DND-41 (cell line): ENCODE results near the gene DOCK6.
A peak's percentile ranks its signal among the peaks of the same experiment; 100 is the strongest.

Source experiments
- ATAC-seq: fragments of 200-7000 bp; cut with Tn5 transposase; 3 replicates; pipeline ENCODE4 v1.9.1; 2021; ENCODE audit warnings: low read depth; ENCODE audit not compliant: insufficient read depth
- DNase-seq: peaks from one replicate; pipeline ENCODE4 v3.0.0-alpha.2; 2020
- H2AFZ ChIP-seq: 2 replicates; pipeline ENCODE4 v1.6.0; 2012; ENCODE audit warnings: low read depth, low read length
- H3K27ac ChIP-seq: 2 replicates; pipeline ENCODE4 v1.5.1; 2012; ENCODE audit warnings: low read length, inconsistent platforms
- H3K27me3 ChIP-seq: fragments of 200-600 bp; sonication (generic); 2 replicates; pipeline ENCODE4 v1.6.0; 2012; ENCODE audit warnings: low read length, mild to moderate bottlenecking, inconsistent platforms; ENCODE audit not compliant: insufficient read depth, poor library complexity
- H3K36me3 ChIP-seq: 2 replicates; pipeline ENCODE4 v1.5.1; 2012; ENCODE audit warnings: low read length, inconsistent platforms; ENCODE audit not compliant: insufficient read depth
- H3K4me1 ChIP-seq: 2 replicates; pipeline ENCODE4 v1.5.1; 2012; ENCODE audit warnings: mild to moderate bottlenecking, low read length; ENCODE audit not compliant: insufficient read depth
- H3K4me2 ChIP-seq: 2 replicates; pipeline ENCODE4 v1.6.0; 2012; ENCODE audit warnings: mild to moderate bottlenecking, moderate library complexity, low read length, inconsistent platforms; ENCODE audit not compliant: insufficient read depth
- H3K4me3 ChIP-seq, 2 experiments: fragments of 200-600 bp in 1 of 2; shearing (Covaris generic) in 1 of 2; 2 replicates each; pipeline ENCODE4 v1.5.1; 2012 to 2016; ENCODE audit warnings: inconsistent platforms in 2 of 2, low read length in 2 of 2, mild to moderate bottlenecking in 2 of 2, low read depth in 1 of 2, moderate library complexity in 1 of 2
- H3K79me2 ChIP-seq: 2 replicates; pipeline ENCODE4 v1.6.0; 2012; ENCODE audit warnings: low read length, inconsistent platforms; ENCODE audit not compliant: insufficient read depth
- H3K9ac ChIP-seq: 2 replicates; pipeline ENCODE4 v1.6.0; 2012; ENCODE audit warnings: low read depth, mild to moderate bottlenecking, inconsistent platforms, low read length, moderate library complexity
- H3K9me3 ChIP-seq: 2 replicates; pipeline ENCODE4 v1.5.1; 2012; ENCODE audit warnings: low read length, moderate library complexity, mild to moderate bottlenecking, inconsistent platforms; ENCODE audit not compliant: insufficient read depth, severe bottlenecking
- H4K20me1 ChIP-seq: 2 replicates; pipeline ENCODE4 v1.6.0; 2012; ENCODE audit warnings: low read length; ENCODE audit not compliant: insufficient read depth
- EZH2 ChIP-seq: IDR thresholded peaks from 3 replicates; pipeline ENCODE4 v1.6.1; 2012; ENCODE audit warnings: borderline replicate concordance, low read depth, mild to moderate bottlenecking, moderate library complexity, low read length, inconsistent platforms; ENCODE audit not compliant: severe bottlenecking
- TF ChIP-seq, protein P1 (sequence below): IDR thresholded peaks from 2 replicates; pipeline ENCODE4 v1.5.1; 2012; ENCODE audit warnings: borderline replicate concordance, low read length, moderate library complexity, mild to moderate bottlenecking; ENCODE audit not compliant: poor library complexity, severe bottlenecking; ENCODE audit errors: extremely low read depth

Gene DOCK6

DNA sequence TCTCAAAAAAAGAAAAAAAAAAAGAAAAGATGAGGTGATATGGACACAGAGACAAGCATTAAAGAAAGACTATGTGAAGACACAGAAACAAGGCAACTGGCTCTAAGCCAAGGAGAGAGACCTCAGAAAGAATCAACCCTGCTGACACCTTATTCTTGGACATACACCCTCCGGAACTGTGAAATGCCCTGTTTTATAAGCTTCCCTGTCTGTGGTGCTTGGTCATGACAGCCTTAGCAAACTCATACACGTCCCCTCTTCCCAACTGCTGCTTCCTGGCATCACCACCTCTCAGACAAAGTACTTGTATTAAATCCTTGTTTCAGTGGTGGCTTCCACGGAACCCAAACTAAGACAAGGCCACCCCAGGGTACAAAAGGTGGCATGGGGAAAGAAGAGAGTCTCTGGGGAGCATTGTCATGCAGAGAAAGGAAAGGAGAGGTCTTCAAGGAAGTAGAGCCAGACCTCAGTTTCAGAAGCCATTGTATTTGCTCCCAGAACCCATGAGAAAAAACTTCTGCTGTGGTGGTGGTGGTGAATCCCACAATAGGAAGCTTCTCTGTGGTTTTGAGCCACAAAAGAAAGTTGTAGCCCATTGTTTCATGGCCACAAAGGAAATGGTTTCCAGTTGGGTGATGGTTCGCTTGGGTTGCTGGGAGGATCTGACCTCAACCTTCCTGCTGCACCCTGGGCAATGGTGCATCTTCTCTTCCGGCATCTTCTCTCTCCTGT lies 17.3 kb upstream of the DOCK6 start:
- H3K9ac ChIP-seq: no peak overlapping the region
- no peaks in the 10 kb centered on the region for H4K20me1 ChIP-seq
- H2AFZ ChIP-seq: 0 out of 2 replicates have a peak overlapping the region, but pooled peaks have one; percentile 3
- H3K27me3 ChIP-seq: no peaks in the 10 kb centered on the region
- no peaks in the 10 kb centered on the region for H3K79me2 ChIP-seq
- H3K4me3 ChIP-seq: peak overlapping the region in 1 of 2 experiments; percentile 13; a peak in 1 of 4 replicates
- H3K4me1 ChIP-seq: peaks cover 24% of the 10 kb centered on the region
- peaks cover 21% of the 10 kb centered on the region for H3K9me3 ChIP-seq
- peak overlapping the region; percentile 71 for H3K27ac ChIP-seq
- peak overlapping the region; percentile 38 for H3K4me2 ChIP-seq
- ATAC-seq: peak; percentile 94
- TF ChIP-seq, protein P1, sequence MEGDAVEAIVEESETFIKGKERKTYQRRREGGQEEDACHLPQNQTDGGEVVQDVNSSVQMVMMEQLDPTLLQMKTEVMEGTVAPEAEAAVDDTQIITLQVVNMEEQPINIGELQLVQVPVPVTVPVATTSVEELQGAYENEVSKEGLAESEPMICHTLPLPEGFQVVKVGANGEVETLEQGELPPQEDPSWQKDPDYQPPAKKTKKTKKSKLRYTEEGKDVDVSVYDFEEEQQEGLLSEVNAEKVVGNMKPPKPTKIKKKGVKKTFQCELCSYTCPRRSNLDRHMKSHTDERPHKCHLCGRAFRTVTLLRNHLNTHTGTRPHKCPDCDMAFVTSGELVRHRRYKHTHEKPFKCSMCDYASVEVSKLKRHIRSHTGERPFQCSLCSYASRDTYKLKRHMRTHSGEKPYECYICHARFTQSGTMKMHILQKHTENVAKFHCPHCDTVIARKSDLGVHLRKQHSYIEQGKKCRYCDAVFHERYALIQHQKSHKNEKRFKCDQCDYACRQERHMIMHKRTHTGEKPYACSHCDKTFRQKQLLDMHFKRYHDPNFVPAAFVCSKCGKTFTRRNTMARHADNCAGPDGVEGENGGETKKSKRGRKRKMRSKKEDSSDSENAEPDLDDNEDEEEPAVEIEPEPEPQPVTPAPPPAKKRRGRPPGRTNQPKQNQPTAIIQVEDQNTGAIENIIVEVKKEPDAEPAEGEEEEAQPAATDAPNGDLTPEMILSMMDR: no peak
- no peak for TF ChIP-seq EZH2
- DNase-seq: peak; percentile 92
- no peaks in the 10 kb centered on the region for H3K36me3 ChIP-seq

DNA sequence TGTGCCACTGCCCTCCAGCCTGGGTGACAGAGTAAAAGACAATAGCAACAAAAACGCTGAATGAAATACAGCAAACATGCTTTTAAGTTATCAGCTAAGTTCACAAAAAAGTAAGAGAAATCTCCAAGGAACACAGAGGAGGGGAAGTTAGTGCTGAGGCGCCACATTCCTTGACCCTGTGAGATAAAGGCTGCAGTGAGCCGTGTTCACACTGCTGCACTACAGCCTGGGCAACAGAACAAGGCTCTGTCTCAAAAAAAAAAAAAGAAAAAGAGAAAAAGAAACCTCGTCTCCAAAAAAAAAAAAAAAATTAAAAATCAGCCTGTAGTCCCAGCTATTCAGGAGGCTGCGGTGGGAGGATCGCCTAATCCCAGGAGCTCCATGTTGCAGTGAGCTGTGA lies 16.3 kb upstream of the DOCK6 start:
- no peaks in the 10 kb centered on the region for H3K27me3 ChIP-seq
- peaks cover 3% of the 10 kb centered on the region for H4K20me1 ChIP-seq
- H3K27ac ChIP-seq: no peak overlapping the region
- H2AFZ ChIP-seq: no peak overlapping the region
- TF ChIP-seq EZH2: no peak
- TF ChIP-seq, protein P1: no peak
- no peaks in the 10 kb centered on the region for H3K36me3 ChIP-seq
- no peaks in the 10 kb centered on the region for H3K79me2 ChIP-seq
- H3K9ac ChIP-seq: no peak overlapping the region
- no peak for DNase-seq
- H3K4me3 ChIP-seq: no peak overlapping the region
- peaks cover 24% of the 10 kb centered on the region for H3K4me1 ChIP-seq
- H3K4me2 ChIP-seq: no peak overlapping the region
- no peak for ATAC-seq
- H3K9me3 ChIP-seq: peaks cover 21% of the 10 kb centered on the region

DNA sequence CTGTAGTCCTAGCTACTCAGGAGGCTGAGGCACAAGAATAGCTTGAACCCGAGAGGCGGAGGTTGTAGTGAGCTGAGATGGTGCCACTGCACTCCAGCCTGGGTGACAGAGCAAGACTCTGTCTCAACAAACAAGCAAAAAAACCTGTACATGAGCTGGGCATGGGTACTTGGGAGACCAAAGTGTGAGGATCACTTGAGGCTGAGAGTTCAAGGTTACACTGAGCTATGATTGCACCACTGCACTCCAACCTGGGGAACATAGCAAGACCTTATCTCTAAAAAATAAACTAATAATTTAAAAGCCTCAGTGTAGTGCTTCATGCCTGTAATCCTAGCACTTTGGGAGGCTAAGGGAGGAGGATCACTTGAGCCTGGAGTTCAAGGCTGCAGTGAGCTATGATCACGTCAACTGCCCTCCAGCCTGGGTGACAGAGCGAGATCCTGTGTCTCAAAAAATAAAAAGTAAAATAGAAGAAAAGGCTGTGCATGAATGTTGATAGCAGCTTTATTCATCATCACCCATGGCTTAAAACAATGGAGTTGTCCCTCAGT lies 12.3 kb upstream of the DOCK6 start:
- Histone ChIP-seq H2AFZ (no peak overlapping the region), H3K27me3 (no peaks in the 10 kb centered on the region), H3K9ac (no peak overlapping the region), H3K4me2 (no peak overlapping the region), H4K20me1 (peaks cover 3% of the 10 kb centered on the region), H3K27ac (no peak overlapping the region), H3K4me1 (peaks cover 13% of the 10 kb centered on the region), H3K79me2 (no peaks in the 10 kb centered on the region), H3K4me3 (no peak overlapping the region), H3K9me3 (peaks cover 21% of the 10 kb centered on the region), H3K36me3 (no peaks in the 10 kb centered on the region)
- ATAC-seq: no peak
- TF ChIP-seq, protein P1: no peak
- TF ChIP-seq EZH2: no peak
- DNase-seq: no peak
